AG09319 (cell line): Measurements from ENCODE around the gene STK35.

Experiments
- DNase-seq: peaks from one replicate; pipeline ENCODE4 v3.0.0-alpha.2; 2010; ENCODE audit warnings: low read depth; ENCODE audit errors: extremely low read depth
- CTCF ChIP-seq: IDR thresholded peaks from 2 replicates; pipeline ENCODE4 v1.5.1; 2011; ENCODE audit warnings: low read depth, mild to moderate bottlenecking, inconsistent platforms, low read length, moderate library complexity

STK35 gene

GRCh38 chr20:2137552-2138201 lies 36.0 kb downstream of the STK35 start:
- no peak for TF ChIP-seq CTCF
- no peak for DNase-seq

GRCh38 chr20:2138396-2138795 lies 36.8 kb downstream of the STK35 start:
- DNase-seq: no peak
- TF ChIP-seq CTCF: no peak

GRCh38 chr20:2139250-2139649 lies 37.6 kb downstream of the STK35 start:
- no peak for DNase-seq
- TF ChIP-seq CTCF: no peak

GRCh38 chr20:2139736-2140135 lies 38.1 kb downstream of the STK35 start:
- no peak for DNase-seq
- no peak for TF ChIP-seq CTCF

GRCh38 chr20:2140561-2140960 lies 38.9 kb downstream of the STK35 start:
- DNase-seq: no peak
- no peak for TF ChIP-seq CTCF

GRCh38 chr20:2141600-2142575 lies 40.3 kb downstream of the STK35 start:
- TF ChIP-seq CTCF: no peak

GRCh38 chr20:2142649-2143048 lies 41.0 kb downstream of the STK35 start:
- TF ChIP-seq CTCF: no peak
- no peak for DNase-seq

More at GRCh38 chr20:2141600-2142575, 40.3 kb downstream of the STK35 start:
- no peak for DNase-seq
